GM12878 (cell line): ENCODE data around the gene PSMA7. TPM values are rescaled to one million over a fixed set of nuclear protein-coding genes. Genes with fewer than 3 reads are reported as not detected.

Source experiments
- ATAC-seq: fragments of 200-7000 bp; cut with Tn5 transposase; 3 replicates; pipeline ENCODE4 v1.9.1; 2020; ENCODE audit warnings: mild to moderate bottlenecking, moderate library complexity
- BruUV-seq: library from RNA; stranded (reverse); fragments of 400-500 nt; replicated peaks from 2 replicates; lab custom pipeline; 2021; lab: Mats Ljungman, UMichigan
- CTCF ChIA-PET: fragments of 300-600 bp; sonication (Branson Sonifier 250); formaldehyde crosslinking; extraction: SDS; loops from one replicate; lab custom pipeline; 2021; ENCODE audit warnings: inconsistent platforms; lab: Yijun Ruan, JAX
- POLR2A ChIA-PET: fragments of 350-600 bp; formaldehyde crosslinking; extraction: SDS; loops from one replicate; lab custom pipeline; 2021; ENCODE audit warnings: inconsistent platforms; lab: Charles Lee
- RAD21 ChIA-PET: fragments of 300-600 bp; sonication (Branson Sonifier 250); formaldehyde crosslinking; loops from one replicate; lab custom pipeline; 2023; ENCODE audit warnings: antibody characterized with exemption; ENCODE audit not compliant: unreplicated experiment; lab: Charles Lee
- SMC1A ChIA-PET: fragments of 300-600 bp; sonication (Branson Sonifier 250); formaldehyde crosslinking; loops from one replicate; lab custom pipeline; 2023; ENCODE audit not compliant: unreplicated experiment, uncharacterized antibody; lab: Charles Lee
- DNase-seq: peaks from one replicate; pipeline ENCODE4 v3.0.0-alpha.2; 2011; ENCODE audit warnings: low read depth, low spot score
- FAIRE-seq: peaks from 3 replicates; lab custom pipeline; 2011; peaks lifted over from hg19 to GRCh38; lab: Jason Lieb, UNC
- H2AFZ ChIP-seq: 2 replicates; pipeline ENCODE4 v1.6.0; 2011; ENCODE audit warnings: low read depth, low read length, control low read depth; ENCODE audit not compliant: control insufficient read depth
- H3K27ac ChIP-seq: 2 replicates; pipeline ENCODE4 v1.5.1; 2011; ENCODE audit warnings: control low read depth; ENCODE audit not compliant: control insufficient read depth, insufficient read depth
- H3K27me3 ChIP-seq, 2 experiments: replicated peaks in 1 of 2; 2 replicates each; pipeline versions ENCODE4 v1.6.0 to v1.6.1; 2011; ENCODE audit warnings: low read length in 1 of 2; ENCODE audit not compliant: control insufficient read depth in 2 of 2, insufficient read depth in 2 of 2
- H3K36me3 ChIP-seq, 2 experiments: 2 replicates each; pipeline ENCODE4 v1.5.1; 2011; ENCODE audit warnings: low read length in 1 of 2; ENCODE audit not compliant: control insufficient read depth in 2 of 2, insufficient read depth in 2 of 2
- H3K4me1 ChIP-seq: 2 replicates; pipeline ENCODE4 v1.6.1; 2011; ENCODE audit warnings: mild to moderate bottlenecking, low read length, moderate library complexity, mixed read lengths; ENCODE audit not compliant: control insufficient read depth, insufficient read depth
- H3K4me2 ChIP-seq: 2 replicates; pipeline ENCODE4 v1.6.0; 2011; ENCODE audit warnings: control low read depth; ENCODE audit not compliant: control insufficient read depth, insufficient read depth
- H3K4me3 ChIP-seq: fragments of 200-600 bp; sonication (generic); 2 replicates; pipeline ENCODE4 v1.5.1; 2016
- H3K79me2 ChIP-seq: 2 replicates; pipeline ENCODE4 v1.6.0; 2011; ENCODE audit warnings: low read length; ENCODE audit not compliant: control insufficient read depth, insufficient read depth
- H3K9ac ChIP-seq: 2 replicates; pipeline ENCODE4 v1.8.0; 2011; ENCODE audit warnings: low read length, control low read depth, mixed read lengths; ENCODE audit not compliant: control insufficient read depth, insufficient read depth
- H3K9me3 ChIP-seq: replicated peaks from 3 replicates; pipeline ENCODE4 v1.5.1; 2011; ENCODE audit warnings: mild to moderate bottlenecking, low read length; ENCODE audit not compliant: control insufficient read depth, insufficient read depth
- H4K20me1 ChIP-seq: 2 replicates; pipeline ENCODE4 v1.6.0; 2011; ENCODE audit not compliant: control insufficient read depth, insufficient read depth
- BCL11A ChIP-seq: IDR thresholded peaks from 2 replicates; pipeline ENCODE4 v1.6.1; 2011; ENCODE audit warnings: low read depth, low read length
- CREB1 ChIP-seq: IDR thresholded peaks from 2 replicates; pipeline ENCODE4 v1.6.1; 2012; ENCODE audit warnings: low read depth, mild to moderate bottlenecking, inconsistent platforms
- DPF2 ChIP-seq: fragments of 450-650 bp; IDR thresholded peaks from 2 replicates; pipeline ENCODE4 v1.6.1; 2017; ENCODE audit warnings: mild to moderate bottlenecking
- EGR1 ChIP-seq, 2 experiments: IDR thresholded peaks; 1 replicate in 1 of 2; 2 replicates in 1 of 2; pipeline ENCODE4 v1.6.1; 2011 to 2012; ENCODE audit warnings: low read depth in 2 of 2, low read length in 2 of 2, borderline replicate concordance in 1 of 2, mild to moderate bottlenecking in 1 of 2, moderate library complexity in 1 of 2
- EZH2 ChIP-seq: IDR thresholded peaks from 2 replicates; pipeline ENCODE4 v1.6.1; 2012; ENCODE audit warnings: low read depth, mild to moderate bottlenecking, control low read depth, inconsistent platforms, low read length, borderline replicate concordance; ENCODE audit not compliant: control insufficient read depth
- GATAD2B ChIP-seq: fragments of 450-650 bp; conservative IDR thresholded peaks from 2 replicates; pipeline ENCODE4 v1.6.1; 2017; ENCODE audit warnings: low read depth, mild to moderate bottlenecking, moderate library complexity
- HDAC2 ChIP-seq: fragments of 200-600 bp; sonication (generic); IDR thresholded peaks from 2 replicates; pipeline ENCODE4 v1.6.1; 2017
- IKZF1 ChIP-seq: fragments of 450-650 bp; conservative IDR thresholded peaks from 2 replicates; pipeline ENCODE4 v1.6.1; 2017; ENCODE audit warnings: antibody characterized with exemption, mild to moderate bottlenecking
- NFYB ChIP-seq: IDR thresholded peaks from 2 replicates; pipeline ENCODE4 v1.6.1; 2011; ENCODE audit warnings: low read depth, mild to moderate bottlenecking, low read length, improper control_type of control experiment, moderate library complexity; ENCODE audit not compliant: insufficient read depth
- NKRF ChIP-seq: fragments of 450-650 bp; conservative IDR thresholded peaks from 2 replicates; pipeline ENCODE4 v1.6.1; 2017; ENCODE audit warnings: mild to moderate bottlenecking, moderate library complexity
- POLR2A ChIP-seq: IDR thresholded peaks from 2 replicates; pipeline ENCODE4 v1.6.1; 2011; ENCODE audit warnings: low read depth, mild to moderate bottlenecking, low read length
- POLR2AphosphoS2 ChIP-seq: IDR thresholded peaks from 2 replicates; pipeline ENCODE4 v1.6.1; 2011; ENCODE audit warnings: low read depth, mild to moderate bottlenecking, low read length, improper control_type of control experiment, moderate library complexity
- RB1 ChIP-seq: fragments of 450-650 bp; formaldehyde crosslinking; IDR thresholded peaks from 2 replicates; pipeline ENCODE4 v1.6.1; 2017; ENCODE audit warnings: mild to moderate bottlenecking, borderline replicate concordance
- SMARCA5 ChIP-seq: fragments of 450-650 bp; IDR thresholded peaks from 2 replicates; pipeline ENCODE4 v1.6.1; 2017; ENCODE audit warnings: mild to moderate bottlenecking
- YY1 ChIP-seq: IDR thresholded peaks from 2 replicates; pipeline ENCODE4 v1.6.1; 2011; ENCODE audit warnings: low read depth, mild to moderate bottlenecking, low read length
- ZNF207 ChIP-seq: fragments of 450-650 bp; IDR thresholded peaks from 2 replicates; pipeline ENCODE4 v1.6.1; 2014; ENCODE audit warnings: antibody characterized with exemption, mild to moderate bottlenecking, borderline replicate concordance
- ZNF592 ChIP-seq: fragments of 450-650 bp; IDR thresholded peaks from 2 replicates; pipeline ENCODE4 v1.6.1; 2017; ENCODE audit warnings: mild to moderate bottlenecking, moderate library complexity
- WGBS: methylation state at CpG from one replicate; pipeline ENCODE4 v1.1.6; 2016; ENCODE audit warnings: low lambda C conversion rate; ENCODE audit not compliant: insufficient replicate concordance, insufficient coverage; ENCODE audit errors: missing lambda C conversion rate; 5-methylcytosine and 5-hydroxymethylcytosine counted together
- in situ Hi-C: fragments of 300-500 bp; cut with MboI; formaldehyde crosslinking; loops from 9 replicates; pipeline ENCODE4 v1.14.3; 2018; ENCODE audit warnings: mixed read lengths
- intact Hi-C: fragments of 100-400 bp; cut with micrococcal nuclease; formaldehyde crosslinking; loops from one replicate; pipeline ENCODE4 v1.14.2; 2022; ENCODE audit not compliant: unreplicated experiment
- polyA plus RNA-seq, 11 experiments: library from polyadenylated mRNA; depleted of rRNA in 4 of 11; unstranded in 6 of 11; stranded (reverse) in 5 of 11; fragments of >200 nt; fragmentation: Nextera tagmentation in 4 of 11; fragmentation: Illumina TruSeq in 1 of 11; extraction: Ambion mirVana in 4 of 11; extraction: Trizol in 1 of 11; gene quantifications; 1 replicate in 1 of 11; 2 replicates in 10 of 11; pipeline versions ENCODE4 v1.2.1 to v1.2.3, GENCODE V29; 2011 to 2016; ENCODE audit warnings: inconsistent platforms in 2 of 11, missing spikeins in 2 of 11, low read depth in 1 of 11
- total RNA-seq, 4 experiments: library from RNA; depleted of rRNA in 3 of 4; stranded (reverse); fragments of >200 nt in 3 of 4; fragmentation: Illumina TruSeq in 1 of 4; extraction: Trizol in 1 of 4; gene quantifications; 2 replicates each; pipeline versions ENCODE4 v1.2.1 to v1.2.3, GENCODE V29; 2013 to 2021

Gene PSMA7
- total and polyA plus RNA-seq, 10 of the 15 experiments (the other 5 are each of a cell fraction or from before 2014, with no cell fraction given): 216 to 857 (median 368) TPM

- in situ Hi-C loops (no loop called here), intact Hi-C loops (loop anchor here (2.0 to 5.0 kb wide), 2 partner anchors 21 to 82 kb away; partner anchors contain the start of gene LSM14B)
- Histone ChIP-seq H3K9me3 (no peaks in the 10 kb centered on the region), H3K27me3 (no peaks in the 10 kb centered on the region), H4K20me1 (peaks cover 12% of the 10 kb centered on the region), H3K36me3 (peaks cover 7 to 13% of the 10 kb centered on the region in 2 experiments), H3K4me1 (peaks cover 12% of the 10 kb centered on the region), H3K9ac (peak overlapping the region; percentile 71; the same call in 1 of the 2 replicates), H2AFZ (peak overlapping the region; percentile 71; the same call in 1 of the 2 replicates), H3K4me2 (peak overlapping the region; percentile 89), H3K27ac (peak overlapping the region; percentile 19; the same call in 1 of the 2 replicates), H3K4me3 (peak overlapping the region; percentile 72), H3K79me2 (peaks cover 80% of the 10 kb centered on the region)
- ChIA-PET POLR2A (interaction anchor here (1.2 to 1.4 kb wide), 2 partner anchors 23 to 77 kb away, joined by 3 to 6 read pairs; no protein-coding TSS in a partner anchor), CTCF (interaction anchor here (0.8 to 1.1 kb wide), 3 partner anchors 13 to 124 kb away, joined by 3 to 5 read pairs (median 3); no protein-coding TSS in a partner anchor), SMC1A (no interaction called here), RAD21 (no interaction called here)
- 6% methylated on average over 37 of the region's 104 CpGs for WGBS
- ATAC-seq (peak; percentile 63), FAIRE-seq (peak; percentile 75), DNase-seq (no peak)
- BruUV-seq: no TSS peak
- peak; percentile 72 for TF ChIP-seq IKZF1
- TF ChIP-seq EZH2: no peak
- peak; percentile 56 for TF ChIP-seq POLR2A
- TF ChIP-seq GATAD2B: peak; percentile 70
- TF ChIP-seq SMARCA5: no peak
- peak in 1 of 2 experiments; percentile 34; a peak in 1 of 3 replicates for TF ChIP-seq EGR1 (IDR thresholded peaks at IDR 0.05; ENCODE audit: borderline replicate concordance in 1 of 2, low read depth in 2 of 2, low read length in 2 of 2)
- TF ChIP-seq NFYB: no peak
- peak; percentile 42; the same call in 1 of the 2 replicates for TF ChIP-seq ZNF207
- 0 out of 2 replicates have a peak, but pooled peaks have one; percentile 40 for TF ChIP-seq HDAC2
- peak; percentile 17; the same call in 1 of the 2 replicates for TF ChIP-seq NKRF
- peak; percentile 30; the same call in 1 of the 2 replicates for TF ChIP-seq YY1
- TF ChIP-seq BCL11A: no peak
- TF ChIP-seq ZNF592: no peak
- peak; percentile 17; the same call in 1 of the 2 replicates for TF ChIP-seq CREB1
- 0 out of 2 replicates have a peak, but pooled peaks have one; percentile 2 for TF ChIP-seq POLR2AphosphoS2
- TF ChIP-seq DPF2: peak; percentile 38; the same call in 1 of the 2 replicates
- TF ChIP-seq RB1: peak; percentile 54; the same call in 1 of the 2 replicates
These were observed 997 bp upstream of the PSMA7 start for GRCh38 chr20:62143957-62144825.
